HG03135 (cell line): ENCODE results near the gene FOXP2.
A peak's percentile ranks its signal among the peaks of the same experiment; 100 is the strongest.
"Not testable (repeated sequence)": the region's sequence is repeated elsewhere in the genome, so short reads cannot be mapped to it uniquely, and the experiment has no call there.

Source experiments
- ATAC-seq: cut with Tn5 transposase; IDR thresholded peaks from one replicate; pipeline ENCODE4 v1.9.1; 2021; ENCODE audit warnings: mild to moderate bottlenecking, moderate library complexity; ENCODE audit not compliant: unreplicated experiment

The FOXP2 gene

DNA sequence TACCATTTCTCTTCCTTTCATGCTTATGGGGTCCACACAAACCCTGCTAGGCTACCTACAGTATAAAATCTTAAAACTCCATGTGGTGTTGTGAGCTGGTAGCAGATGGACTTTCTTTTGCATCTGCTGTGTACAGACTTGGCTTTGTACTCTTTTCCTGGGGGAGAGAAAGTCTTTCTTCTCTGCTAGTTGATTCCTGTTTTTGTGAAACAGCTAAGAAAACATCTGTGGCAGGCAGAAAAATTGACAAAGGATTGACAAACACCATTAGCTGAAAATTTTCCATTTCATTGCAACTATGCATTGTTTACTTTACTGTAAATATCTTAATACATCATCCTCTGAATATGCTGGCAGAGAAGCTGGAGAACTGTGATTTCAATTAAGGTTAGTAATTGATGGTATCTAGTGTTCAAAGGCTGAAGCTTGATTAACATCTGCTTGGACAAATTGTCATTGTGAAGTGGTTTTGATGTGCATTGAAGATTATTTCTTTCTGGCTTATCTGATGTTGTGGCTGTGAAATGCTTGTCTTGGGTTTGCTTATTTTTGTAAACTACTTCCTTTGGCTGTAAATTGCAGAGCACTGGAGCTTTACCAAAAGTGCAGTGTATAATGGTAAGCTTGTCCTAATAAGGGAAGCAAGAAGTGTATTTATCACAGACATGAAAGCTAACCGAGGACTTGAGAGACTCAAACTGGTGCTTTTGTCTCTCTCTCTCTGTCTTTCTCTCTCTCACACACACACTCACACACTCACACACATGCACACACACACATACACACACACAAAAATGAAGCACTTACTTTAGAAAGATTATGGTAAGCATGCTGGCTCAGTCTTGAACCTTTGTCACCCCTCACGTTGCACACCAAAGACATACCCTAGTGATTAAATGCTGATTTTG, at the start of gene FOXP2:
TSS of gene FOXP2 (plus strand) at position 660 of the 908 bp plus-strand sequence. CDS start 11,697 bp downstream, outside the sequence.
- no peak for ATAC-seq

DNA sequence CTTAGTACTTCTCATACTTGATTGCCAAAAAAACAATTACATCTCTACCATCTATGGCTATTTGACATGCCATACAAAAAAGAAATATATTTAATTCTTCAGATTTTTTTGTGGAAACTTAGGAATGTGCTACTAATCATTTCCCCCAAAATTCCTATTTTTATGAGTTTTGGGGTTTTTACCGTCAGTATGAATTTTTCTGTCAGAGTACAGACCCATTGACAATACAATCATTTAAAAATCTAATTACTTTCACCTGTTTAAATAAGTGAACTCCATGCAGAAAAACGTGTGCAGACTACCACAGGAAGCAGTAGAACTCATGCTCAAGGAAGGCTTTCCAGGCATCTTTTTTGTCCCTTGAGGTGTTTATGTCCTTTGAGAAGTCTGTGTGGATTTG, 48.8 kb upstream of the FOXP2 start:
- no peak for ATAC-seq

DNA sequence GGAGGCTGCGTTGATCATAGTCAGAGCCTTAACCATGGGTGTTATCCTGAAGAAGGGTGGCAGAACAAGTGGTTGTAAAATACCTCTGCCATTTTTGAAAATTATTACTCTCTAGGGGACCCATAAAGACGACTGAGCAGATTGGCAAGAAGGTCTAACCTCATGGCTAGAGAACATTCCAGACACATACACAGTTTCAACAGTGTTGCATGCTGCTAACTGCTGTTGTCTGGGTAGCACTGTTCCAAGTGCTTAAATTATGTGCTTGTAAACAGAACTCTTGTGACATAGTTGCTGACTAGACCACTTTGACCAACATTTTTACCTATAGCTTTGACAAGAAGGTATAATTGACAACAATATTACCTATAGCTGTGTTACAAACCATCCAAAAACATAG, 46.1 kb upstream of the FOXP2 start:
- no peak for ATAC-seq

DNA sequence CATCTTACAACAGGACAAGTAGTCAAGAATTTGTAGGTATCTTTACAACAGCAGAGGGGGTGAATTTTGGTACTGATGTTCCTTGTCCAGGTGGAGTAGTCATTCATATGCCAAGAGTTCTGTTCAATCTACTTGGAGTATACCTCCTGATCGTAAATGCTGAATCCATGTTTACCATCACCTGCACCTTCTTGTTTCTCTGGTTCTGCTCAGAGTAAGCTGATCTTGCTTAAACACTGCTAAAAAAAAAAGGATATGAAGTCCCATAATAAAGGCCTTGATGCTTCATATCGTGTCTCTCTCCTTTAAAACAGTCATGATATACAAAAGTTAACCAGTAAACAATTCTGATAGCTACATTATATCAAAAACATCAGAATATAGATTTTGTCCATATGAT, 45.3 kb upstream of the FOXP2 start:
- no peak for ATAC-seq

DNA sequence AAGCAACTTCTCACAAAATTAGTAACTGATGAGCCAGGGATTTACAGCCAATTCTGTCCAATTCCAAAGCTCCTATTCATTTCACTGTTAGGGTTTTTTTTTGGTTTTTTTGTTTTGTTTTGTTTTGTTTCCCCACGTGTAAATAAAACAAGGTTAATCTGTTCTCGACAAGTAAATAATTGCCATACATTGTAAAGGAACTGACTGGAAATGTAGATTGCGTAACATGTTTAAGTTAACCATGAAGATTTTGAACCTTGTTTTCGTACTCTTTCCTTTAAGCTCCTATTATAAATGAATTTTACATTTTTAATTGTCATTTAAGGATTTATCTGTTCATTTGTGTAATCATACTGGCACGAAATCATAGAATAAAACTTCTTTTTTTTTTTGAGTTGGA, 42.0 kb upstream of the FOXP2 start:
- no peak for ATAC-seq

DNA sequence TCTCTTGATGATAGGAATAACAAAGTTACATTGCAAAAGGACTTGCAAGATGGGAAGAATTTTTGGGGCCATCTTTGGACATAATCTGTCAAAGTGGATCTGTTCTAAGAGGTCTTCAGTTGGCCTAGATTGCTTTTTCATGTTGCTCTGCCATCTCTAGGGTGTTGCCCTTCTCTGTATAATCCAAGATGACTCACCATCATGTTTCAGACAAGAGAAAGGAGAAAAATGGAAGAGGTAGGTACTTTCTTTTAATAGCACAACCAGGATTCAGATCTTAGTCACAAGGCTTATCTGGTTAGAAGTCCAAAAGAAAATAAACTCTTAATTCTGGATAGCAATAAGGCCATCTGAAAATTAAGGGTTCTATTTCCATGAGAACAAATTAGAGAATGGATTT, 38.7 kb upstream of the FOXP2 start:
- ATAC-seq, result no peak

DNA sequence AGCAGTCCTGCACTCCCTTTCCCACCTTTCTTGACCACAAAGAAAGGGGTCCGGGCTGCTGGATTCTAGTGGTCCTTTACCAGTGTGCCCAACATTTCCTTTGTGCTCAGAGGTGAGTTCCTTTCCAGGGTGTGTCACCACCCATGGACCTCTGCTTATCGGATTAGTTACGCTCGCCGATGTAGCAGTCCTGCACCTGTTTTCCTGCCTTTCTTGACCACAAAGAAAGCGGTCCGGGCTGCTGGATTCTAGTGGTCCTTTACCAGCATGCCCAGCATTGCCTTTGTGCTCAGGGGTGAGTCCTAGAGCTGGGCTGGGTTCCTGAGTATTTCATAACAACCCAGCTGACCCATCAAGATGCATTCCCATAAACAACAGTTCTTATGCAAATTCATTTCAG, 30.7 kb upstream of the FOXP2 start:
- not testable (repeated sequence) for ATAC-seq

DNA sequence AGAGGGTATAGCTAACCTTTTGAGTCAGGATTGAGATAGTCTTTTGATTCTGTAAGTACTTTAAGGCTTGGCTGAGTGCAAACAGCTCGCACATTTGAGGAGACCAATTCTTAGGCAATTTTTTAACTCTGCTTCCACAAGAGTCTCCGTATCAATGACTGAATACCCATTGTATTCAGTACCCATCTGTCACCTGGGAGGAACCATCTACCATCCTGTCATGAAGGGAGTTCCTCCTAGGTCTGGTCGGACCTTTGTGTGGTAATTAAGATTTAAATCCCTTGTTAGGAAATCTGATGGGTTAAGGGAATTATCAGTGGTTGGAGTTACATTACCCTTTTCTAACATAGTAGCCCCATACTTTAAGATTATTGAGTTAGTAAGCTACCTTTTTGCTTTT, 30.3 kb upstream of the FOXP2 start:
- ATAC-seq, result not testable (repeated sequence)

DNA sequence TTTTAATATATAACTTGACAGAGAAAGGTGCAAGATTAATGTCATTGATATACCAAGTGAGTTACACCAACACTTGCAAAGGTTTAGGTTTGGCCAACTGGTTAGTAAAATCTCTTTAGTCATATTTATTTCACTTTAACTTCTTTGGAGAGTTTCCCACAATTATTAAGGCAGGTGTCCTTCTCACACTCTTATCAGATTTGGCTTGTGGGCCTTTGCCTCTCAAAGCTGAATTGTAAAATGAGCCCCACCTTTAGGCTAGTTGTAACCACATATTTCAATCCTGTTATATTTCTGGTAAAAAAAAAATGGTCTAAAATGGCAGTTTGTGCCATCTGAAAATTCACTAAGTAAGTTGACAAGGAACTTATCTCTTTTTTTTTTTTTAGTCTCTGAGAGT, 26.6 kb upstream of the FOXP2 start:
- ATAC-seq, result no peak

DNA sequence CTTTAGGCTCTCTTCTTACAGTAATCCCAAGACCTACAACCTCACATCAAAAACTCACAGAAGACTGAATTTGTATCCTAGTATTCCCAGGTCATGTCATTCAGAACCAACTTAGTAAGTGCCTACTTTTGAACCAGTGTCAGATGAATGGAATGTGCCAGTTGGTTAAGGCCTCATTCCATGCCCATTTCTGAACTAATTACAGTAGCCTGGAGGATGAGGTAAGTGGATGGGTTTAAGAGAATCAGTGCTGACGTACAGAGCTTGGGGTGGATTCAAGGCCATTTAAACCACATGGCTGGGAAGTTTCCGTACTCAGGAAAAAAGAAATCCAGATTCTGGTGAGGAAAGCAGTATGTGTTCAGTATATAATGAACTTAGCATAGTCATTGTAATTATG, 21.9 kb upstream of the FOXP2 start:
- no peak for ATAC-seq

DNA sequence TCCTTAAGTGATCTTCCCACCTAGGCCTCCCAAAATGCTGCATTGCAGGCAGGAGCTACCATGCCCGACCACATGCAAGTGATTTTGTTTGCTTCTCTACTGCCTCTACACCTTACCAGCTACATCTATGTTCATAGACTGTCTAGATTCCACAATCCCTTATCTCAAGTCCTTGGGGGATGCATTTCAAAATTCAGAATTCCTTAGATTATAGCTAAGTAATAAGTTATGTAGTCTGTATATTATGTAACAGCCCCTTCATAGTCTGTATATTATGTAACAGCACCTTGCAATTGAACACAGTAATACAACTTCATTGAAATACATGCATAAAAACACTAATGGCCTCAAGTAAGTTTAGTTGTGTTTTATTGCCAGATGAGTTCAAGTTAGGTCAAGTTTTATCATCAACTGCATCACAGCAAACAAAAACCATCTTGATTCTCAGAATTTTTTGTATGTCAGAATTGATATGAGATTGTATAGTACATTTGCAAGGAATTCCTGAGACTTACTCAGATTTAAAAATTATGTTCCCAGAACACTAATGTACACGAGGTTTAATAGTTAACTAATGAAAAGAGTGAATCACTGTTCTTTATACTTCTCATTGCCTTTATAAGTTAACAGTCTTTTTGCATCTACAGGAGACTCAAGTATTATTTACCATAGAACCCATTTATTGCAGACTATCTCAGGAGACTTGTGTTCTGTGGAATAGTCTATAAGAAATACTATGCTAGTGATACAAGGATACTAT, 11.6 kb upstream of the FOXP2 start:
- no peak for ATAC-seq

DNA sequence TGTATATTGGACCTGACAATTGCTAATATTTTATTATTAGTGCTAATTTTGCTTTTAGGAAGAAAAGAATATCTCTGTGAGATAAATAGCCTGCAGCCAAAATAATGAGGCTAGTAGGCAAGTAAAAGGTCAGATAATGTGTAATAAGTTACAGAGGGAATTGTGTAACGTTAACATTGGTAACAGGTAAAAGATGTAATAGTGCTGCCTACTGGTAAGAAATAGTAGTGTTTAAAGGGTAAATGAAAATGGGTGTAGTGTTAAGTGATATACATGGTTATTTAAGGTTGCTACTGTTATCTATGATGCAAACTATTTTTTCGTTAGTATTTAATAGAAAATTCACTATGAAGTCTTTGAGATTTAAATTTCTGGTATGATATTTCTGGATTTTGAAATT, 9.2 kb upstream of the FOXP2 start:
- peak; percentile 75 for ATAC-seq

DNA sequence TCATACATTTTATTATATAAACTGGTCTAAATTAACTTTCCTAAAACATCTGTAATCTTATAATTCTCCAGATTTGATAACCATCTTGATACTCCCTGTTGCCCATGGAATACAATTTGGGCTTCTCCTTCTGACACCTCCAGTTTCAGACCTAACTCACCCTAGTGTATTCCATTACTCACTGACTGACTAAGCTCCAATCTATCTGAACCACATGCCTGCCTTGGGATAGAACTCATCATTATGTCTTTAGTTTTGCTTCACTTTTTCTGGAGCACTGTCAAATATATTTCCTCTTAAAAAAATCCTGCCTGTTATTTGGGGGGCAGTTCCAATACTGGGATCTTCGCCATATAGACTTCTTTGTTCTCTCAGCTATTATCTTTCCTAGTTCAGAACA, 4.9 kb upstream of the FOXP2 start:
- ATAC-seq, result no peak

DNA sequence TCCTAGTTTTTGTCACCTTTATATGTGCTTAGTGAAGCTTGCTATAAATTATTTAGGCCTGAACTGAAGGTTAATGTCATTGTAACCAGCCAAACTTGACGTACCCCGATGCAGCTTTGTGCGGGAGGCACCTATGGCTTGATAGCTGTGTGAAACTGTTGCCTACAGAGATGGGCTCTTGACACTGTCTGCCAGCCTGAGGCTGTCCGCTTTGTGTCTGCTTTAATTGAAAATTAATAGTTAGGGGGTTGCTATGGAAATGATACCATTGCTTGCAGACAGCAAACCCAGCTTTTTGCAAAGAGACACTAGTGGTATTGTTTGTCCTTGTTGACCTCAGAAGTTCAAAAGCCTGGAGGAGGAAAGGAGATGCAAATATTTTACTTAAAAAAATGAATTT, 2.1 kb upstream of the FOXP2 start:
- no peak for ATAC-seq

DNA sequence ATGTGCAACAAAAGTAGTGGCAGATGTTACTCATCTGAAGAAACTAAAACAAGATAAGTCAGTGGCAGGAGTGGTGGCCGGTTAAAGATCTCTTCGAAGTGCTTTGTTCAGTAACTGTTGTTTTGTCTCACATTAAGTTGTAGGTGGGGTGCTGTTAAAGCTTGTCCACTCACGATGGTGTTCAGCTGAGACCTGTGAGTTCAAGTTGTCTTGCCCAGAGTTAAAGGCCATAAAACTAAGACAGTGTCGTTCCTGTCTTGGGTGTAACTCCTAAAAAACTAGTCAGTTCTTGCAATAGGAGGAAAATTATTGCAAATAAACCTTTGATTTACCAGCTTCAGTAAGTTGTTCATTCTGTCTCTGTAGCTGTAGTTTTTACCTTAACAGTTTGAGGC, 857 bp upstream of the FOXP2 start:
- ATAC-seq, result no peak

DNA sequence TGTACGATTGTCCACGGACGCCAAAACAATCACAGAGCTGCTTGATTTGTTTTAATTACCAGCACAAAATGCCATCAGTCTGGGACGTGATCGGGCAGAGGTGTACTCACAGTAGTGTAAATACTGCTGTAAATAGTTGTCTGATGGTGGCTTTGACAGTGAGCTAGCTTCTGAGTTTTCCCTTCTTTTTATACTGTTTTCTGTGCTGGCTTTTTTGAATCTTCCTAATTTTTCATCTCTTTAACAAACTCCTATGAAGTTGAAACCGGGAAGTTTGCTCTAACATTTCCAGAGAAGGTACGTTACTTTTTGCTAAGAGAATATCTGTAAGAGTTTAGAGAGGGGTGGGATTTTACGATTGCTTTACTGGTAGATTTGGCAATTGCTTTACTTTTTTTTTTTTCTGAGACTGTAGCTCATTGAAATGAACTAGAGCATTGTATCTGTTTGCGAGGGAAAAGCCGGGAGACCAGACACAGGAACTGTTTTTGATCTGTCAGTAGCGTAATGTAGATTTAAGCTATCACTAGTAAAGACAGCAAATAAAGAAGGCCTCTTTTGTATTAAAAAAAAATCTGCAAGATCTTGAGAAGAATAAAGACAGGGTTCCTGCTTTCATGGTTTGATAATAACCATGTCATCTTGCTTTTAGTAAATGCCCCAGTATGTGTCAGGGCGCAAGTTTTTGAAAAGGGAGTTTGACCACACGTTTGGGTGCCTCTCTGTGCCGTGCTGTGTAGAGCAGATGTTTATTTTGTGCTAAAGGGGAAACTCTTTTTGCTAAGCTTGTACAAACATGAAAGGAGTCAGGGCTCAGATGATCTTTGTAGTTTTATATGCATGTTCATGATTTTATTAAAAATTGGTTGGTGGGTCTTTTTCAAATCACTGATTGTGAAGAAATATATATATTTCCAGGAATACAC, 712 bp downstream of the FOXP2 start:
- ATAC-seq, result no peak

DNA sequence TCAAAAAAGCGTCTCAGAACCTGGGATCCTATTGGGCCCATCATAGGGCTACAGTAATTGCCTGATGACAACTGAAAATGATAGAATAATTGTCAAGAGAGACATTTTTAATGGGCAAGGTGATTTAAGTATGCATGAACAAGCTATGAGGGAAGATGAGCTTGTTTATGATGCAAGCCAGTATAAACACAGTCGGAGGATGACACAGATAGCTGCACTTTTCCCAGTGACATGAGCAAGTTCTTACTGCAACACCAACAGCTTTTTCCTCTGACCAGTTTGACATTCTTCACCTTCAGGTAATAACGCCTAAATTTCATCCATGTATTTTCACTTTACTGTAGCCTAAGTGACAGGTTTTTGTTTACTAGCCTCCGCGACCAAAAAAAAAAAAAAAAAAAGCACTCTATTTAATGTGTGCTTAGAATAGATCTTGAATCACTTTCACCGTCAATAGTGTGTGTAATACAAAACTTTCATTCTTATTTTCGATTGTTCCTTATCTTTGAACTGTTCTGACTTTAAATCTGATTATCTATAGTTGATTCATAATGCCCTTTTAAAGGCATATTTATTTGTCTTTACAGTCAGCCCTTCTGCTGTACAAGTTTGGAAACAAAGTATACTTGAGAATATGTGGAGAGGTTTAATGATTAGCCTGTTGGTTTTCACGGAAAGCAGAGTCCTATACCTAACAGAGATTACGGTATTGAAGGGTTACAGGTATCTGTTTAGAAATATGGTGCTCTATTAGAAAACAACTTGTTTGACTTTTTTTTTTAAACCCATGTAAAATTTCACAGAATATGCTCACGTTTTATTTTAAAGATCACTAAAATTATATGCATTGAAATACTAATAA, 1.7 kb downstream of the FOXP2 start:
- ATAC-seq, result no peak

DNA sequence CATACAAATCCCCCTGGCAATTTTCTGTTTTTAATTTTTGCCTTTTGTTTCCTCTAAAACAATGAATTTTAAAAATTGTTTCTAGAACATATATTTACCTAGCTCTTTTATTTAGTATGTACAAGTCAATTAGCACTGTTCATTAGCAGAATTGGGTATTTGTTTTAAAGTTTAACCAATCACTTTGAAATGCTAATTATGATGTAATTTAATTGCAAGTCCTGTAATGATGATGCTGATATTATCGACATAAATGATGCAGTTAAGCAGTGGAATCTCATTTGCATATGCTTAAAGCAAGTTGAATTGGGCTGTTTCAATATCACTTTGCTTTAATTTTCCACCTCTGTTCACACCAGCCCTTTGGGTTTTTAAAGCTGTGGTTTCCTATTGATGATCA, 2.7 kb downstream of the FOXP2 start:
- no peak for ATAC-seq

DNA sequence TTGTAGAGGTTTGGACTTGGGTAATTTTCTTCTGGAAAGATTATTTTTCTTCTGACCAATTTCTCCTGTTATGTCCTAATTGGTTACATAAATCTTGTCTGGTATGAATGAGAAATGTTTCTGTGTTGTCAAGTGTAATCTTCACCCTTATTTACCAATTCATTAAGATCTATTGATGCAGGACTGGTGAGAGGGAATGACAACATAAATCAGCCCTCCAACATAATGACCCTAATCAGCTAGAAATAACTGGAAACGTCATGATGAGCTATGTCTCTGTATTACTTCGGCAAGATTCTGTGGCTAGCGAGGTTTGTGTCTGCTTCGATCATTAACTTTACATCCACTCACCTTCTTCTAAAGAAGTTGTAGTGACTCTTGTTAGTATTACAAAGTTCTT, 3.5 kb downstream of the FOXP2 start:
- no peak for ATAC-seq
